Measurements from ENCODE around the gene TMEM212. TPM values are rescaled to one million over a fixed set of nuclear protein-coding genes. Genes with fewer than 3 reads are reported as not detected.
"Not testable (repeated sequence)": the region's sequence is repeated elsewhere in the genome, so short reads cannot be mapped to it uniquely, and the experiment has no call there.

Gene TMEM212
- total RNA-seq, 1 donor from 2014 or later: not detected

- peaks cover 2% of the 10 kb centered on the region for H3K4me1 Mint-ChIP-seq (ENCODE audit: low read depth, unreplicated experiment)
Observed at GRCh38 chr3:171812811-171813210, 30.3 kb upstream of the TMEM212 start.

DNA sequence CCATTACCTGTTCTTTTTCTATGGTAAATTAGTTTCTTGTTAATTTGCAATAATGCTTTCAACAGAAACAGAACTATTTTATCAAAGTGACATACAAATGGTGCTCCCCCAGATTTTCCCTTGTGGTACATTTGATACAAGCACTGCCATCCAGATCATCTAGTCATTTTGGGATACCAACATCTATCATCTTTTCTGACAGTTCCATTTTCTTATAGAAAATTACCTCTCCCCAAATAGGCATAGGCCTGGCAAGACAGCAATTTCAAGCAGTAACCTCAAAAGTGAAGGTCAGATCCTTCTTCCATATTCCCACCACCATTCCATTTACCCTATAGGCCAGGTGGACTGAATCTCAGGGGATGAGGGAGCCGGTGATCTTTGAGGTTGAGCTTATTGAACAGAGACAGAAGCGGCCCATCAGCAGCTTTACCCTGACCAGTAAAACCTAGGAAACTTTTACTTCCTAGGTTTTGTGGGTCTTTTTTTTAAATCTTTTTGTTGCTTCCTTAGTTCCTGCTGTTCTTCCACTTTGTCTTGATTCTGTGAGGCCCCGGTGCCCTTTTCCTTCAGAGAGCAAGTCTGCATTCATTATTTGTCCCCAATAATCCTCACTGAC lies 29.8 kb upstream of the TMEM212 start:
- H3K4me3 Mint-ChIP-seq (ENCODE audit: unreplicated experiment): no peak overlapping the region
- no peak overlapping the region for H3K27ac Mint-ChIP-seq (ENCODE audit: unreplicated experiment)
- DNase-seq: no peak
- peaks cover 2% of the 10 kb centered on the region for H3K4me1 Mint-ChIP-seq (ENCODE audit: low read depth, unreplicated experiment)
- peaks cover 6% of the 10 kb centered on the region for H3K27me3 Mint-ChIP-seq (ENCODE audit: unreplicated experiment)
- H3K36me3 Mint-ChIP-seq (ENCODE audit: unreplicated experiment): peaks cover 5% of the 10 kb centered on the region
- no peaks in the 10 kb centered on the region for H3K9me3 Mint-ChIP-seq (ENCODE audit: unreplicated experiment)
- TF ChIP-seq, protein P1, sequence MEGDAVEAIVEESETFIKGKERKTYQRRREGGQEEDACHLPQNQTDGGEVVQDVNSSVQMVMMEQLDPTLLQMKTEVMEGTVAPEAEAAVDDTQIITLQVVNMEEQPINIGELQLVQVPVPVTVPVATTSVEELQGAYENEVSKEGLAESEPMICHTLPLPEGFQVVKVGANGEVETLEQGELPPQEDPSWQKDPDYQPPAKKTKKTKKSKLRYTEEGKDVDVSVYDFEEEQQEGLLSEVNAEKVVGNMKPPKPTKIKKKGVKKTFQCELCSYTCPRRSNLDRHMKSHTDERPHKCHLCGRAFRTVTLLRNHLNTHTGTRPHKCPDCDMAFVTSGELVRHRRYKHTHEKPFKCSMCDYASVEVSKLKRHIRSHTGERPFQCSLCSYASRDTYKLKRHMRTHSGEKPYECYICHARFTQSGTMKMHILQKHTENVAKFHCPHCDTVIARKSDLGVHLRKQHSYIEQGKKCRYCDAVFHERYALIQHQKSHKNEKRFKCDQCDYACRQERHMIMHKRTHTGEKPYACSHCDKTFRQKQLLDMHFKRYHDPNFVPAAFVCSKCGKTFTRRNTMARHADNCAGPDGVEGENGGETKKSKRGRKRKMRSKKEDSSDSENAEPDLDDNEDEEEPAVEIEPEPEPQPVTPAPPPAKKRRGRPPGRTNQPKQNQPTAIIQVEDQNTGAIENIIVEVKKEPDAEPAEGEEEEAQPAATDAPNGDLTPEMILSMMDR (IDR thresholded peaks at IDR 0.05; ENCODE audit: partially characterized antibody, unreplicated experiment): no peak

More at GRCh38 chr3:171812811-171813210, 30.3 kb upstream of the TMEM212 start:
- TF ChIP-seq, protein P1 (IDR thresholded peaks at IDR 0.05; ENCODE audit: partially characterized antibody, unreplicated experiment): no peak
- Mint-ChIP-seq H3K4me3 (ENCODE audit: unreplicated experiment) (no peak overlapping the region), H3K27ac (ENCODE audit: unreplicated experiment) (no peak overlapping the region), H3K27me3 (ENCODE audit: unreplicated experiment) (peaks cover 6% of the 10 kb centered on the region), H3K9me3 (ENCODE audit: unreplicated experiment) (no peaks in the 10 kb centered on the region), H3K36me3 (ENCODE audit: unreplicated experiment) (peaks cover 5% of the 10 kb centered on the region)
- no peak for DNase-seq

GRCh38 chr3:171813897-171814460 lies 29.2 kb upstream of the TMEM212 start:
- Mint-ChIP-seq H3K27ac (ENCODE audit: unreplicated experiment) (no peak overlapping the region), H3K9me3 (ENCODE audit: unreplicated experiment) (no peaks in the 10 kb centered on the region), H3K4me3 (ENCODE audit: unreplicated experiment) (no peak overlapping the region), H3K27me3 (ENCODE audit: unreplicated experiment) (peaks cover 6% of the 10 kb centered on the region), H3K4me1 (ENCODE audit: low read depth, unreplicated experiment) (peaks cover 2% of the 10 kb centered on the region), H3K36me3 (ENCODE audit: unreplicated experiment) (peaks cover 5% of the 10 kb centered on the region)
- TF ChIP-seq, protein P1 (IDR thresholded peaks at IDR 0.05; ENCODE audit: partially characterized antibody, unreplicated experiment): no peak
- DNase-seq: no peak

GRCh38 chr3:171814662-171815061 lies 28.5 kb upstream of the TMEM212 start:
- H3K9me3 Mint-ChIP-seq (ENCODE audit: unreplicated experiment); H3K4me1 Mint-ChIP-seq (ENCODE audit: low read depth, unreplicated experiment); H3K36me3 Mint-ChIP-seq (ENCODE audit: unreplicated experiment); H3K27me3 Mint-ChIP-seq (ENCODE audit: unreplicated experiment); H3K4me3 Mint-ChIP-seq (ENCODE audit: unreplicated experiment); DNase-seq; H3K27ac Mint-ChIP-seq (ENCODE audit: unreplicated experiment): not testable (repeated sequence)

GRCh38 chr3:171815973-171816595 lies 27.1 kb upstream of the TMEM212 start:
- TF ChIP-seq, protein P1 (IDR thresholded peaks at IDR 0.05; ENCODE audit: partially characterized antibody, unreplicated experiment): no peak
- no peaks in the 10 kb centered on the region for H3K4me1 Mint-ChIP-seq (ENCODE audit: low read depth, unreplicated experiment)
- no peaks in the 10 kb centered on the region for H3K36me3 Mint-ChIP-seq (ENCODE audit: unreplicated experiment)
- H3K27ac Mint-ChIP-seq (ENCODE audit: unreplicated experiment): no peak overlapping the region
- DNase-seq: no peak
- H3K9me3 Mint-ChIP-seq (ENCODE audit: unreplicated experiment): no peaks in the 10 kb centered on the region
- no peak overlapping the region for H3K4me3 Mint-ChIP-seq (ENCODE audit: unreplicated experiment)
- no peaks in the 10 kb centered on the region for H3K27me3 Mint-ChIP-seq (ENCODE audit: unreplicated experiment)

All from glutamatergic neuron (in vitro differentiated cells).